Stimulated activated naive B cell treated with anti-CD40 and anti-IgM and Interleukin-4, amounts not matched to agents 10 μg/mL and 1 μg/mL and 100 μg/mL, for 72 hours (primary cell): ENCODE measurements around the gene KANSL1.

Source experiments
- ATAC-seq, 2 donors: fragments of 150-1000 bp; cut with Tn5 transposase; replicated peaks; 2 replicates each; pipeline ENCODE4 v1.10.0; 2021; ENCODE audit warnings: moderate library complexity in 1 of 2
- DNase-seq: peaks from one replicate; pipeline ENCODE4 v3.0.0; 2021
- H3K27ac Mint-ChIP-seq: one replicate; pipeline ENCODE4 v1.8.0; 2022; ENCODE audit warnings: mild to moderate bottlenecking, mixed read lengths
- H3K27me3 Mint-ChIP-seq, 2 donors: one replicate each; pipeline ENCODE4 v1.8.0; 2022; ENCODE audit warnings: mixed read lengths in 2 of 2
- H3K36me3 Mint-ChIP-seq, 2 donors: one replicate each; pipeline ENCODE4 v1.8.0; 2022; ENCODE audit warnings: mixed read lengths in 2 of 2, mild to moderate bottlenecking in 1 of 2
- H3K4me1 Mint-ChIP-seq, 2 donors: one replicate each; pipeline ENCODE4 v1.8.0; 2022; ENCODE audit warnings: mixed read lengths in 2 of 2, mild to moderate bottlenecking in 1 of 2
- H3K4me3 Mint-ChIP-seq, 2 donors: one replicate each; pipeline ENCODE4 v1.8.0; 2022; ENCODE audit warnings: mild to moderate bottlenecking in 2 of 2, mixed read lengths in 2 of 2, moderate library complexity in 1 of 2
- H3K9me3 Mint-ChIP-seq, 2 donors: one replicate each; pipeline ENCODE4 v1.8.0; 2022; ENCODE audit warnings: mixed read lengths in 2 of 2, mild to moderate bottlenecking in 1 of 2

The KANSL1 gene

DNA sequence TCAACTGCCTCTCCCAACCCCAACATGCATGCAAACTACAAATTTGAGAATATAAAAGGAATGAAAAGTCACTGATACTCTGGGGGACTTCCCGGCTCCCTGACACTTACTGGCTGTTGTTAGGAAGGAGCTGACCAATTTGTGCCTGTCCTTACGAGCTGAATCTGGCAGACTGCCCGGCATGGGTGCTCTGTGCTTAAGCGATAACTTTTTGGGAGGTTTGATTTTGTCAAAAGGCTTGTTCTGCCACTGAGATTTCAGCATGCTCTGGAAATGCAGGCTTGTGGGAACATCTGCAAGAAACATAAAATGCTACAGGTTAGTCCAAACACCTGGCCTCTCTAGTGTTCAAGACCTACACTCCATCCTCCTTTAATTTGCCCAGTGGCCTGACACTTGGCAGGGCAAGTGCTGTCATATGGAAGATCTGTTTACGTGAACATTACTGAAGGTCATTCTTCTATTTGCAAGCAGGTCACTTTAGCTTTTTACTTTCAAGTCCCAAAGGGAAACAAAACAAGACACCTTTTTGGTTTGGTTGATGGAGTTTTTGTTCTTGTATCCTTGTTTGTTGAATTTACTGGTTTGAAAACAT lies 153.5 kb downstream of the KANSL1 start:
- no peak for DNase-seq
- Mint-ChIP-seq H3K4me3 (no peak overlapping the region), H3K4me1 (peaks cover 22 to 24% of the 10 kb centered on the region in 2 donors), H3K9me3 (no peaks in the 10 kb centered on the region), H3K27ac (peak overlapping the region; percentile 20), H3K36me3 (peaks cover 34 to 64% of the 10 kb centered on the region in 2 donors), H3K27me3 (no peaks in the 10 kb centered on the region)
- no peak for ATAC-seq

DNA sequence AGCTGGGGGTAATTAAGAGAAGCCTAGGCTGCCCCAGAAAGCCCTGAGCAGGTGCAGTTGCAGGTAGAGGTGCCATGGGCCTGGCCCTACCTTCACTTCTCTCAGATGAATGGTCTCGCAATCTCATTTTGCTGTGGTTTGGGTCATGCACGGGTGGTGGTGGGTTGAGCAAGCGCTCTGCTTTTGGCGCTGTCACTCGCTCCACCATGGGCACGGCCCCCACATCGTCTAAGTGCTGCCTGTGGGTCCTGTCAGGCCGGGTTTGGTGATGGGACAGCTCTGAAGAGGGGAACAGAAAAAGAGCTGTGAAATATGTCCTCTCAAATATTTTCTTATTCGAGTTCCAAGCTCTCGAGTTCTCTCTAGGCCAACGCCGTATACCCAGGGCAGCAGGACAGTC lies 154.3 kb downstream of the KANSL1 start:
- peaks cover 16 to 24% of the 10 kb centered on the region in 2 donors for H3K4me1 Mint-ChIP-seq

DNA sequence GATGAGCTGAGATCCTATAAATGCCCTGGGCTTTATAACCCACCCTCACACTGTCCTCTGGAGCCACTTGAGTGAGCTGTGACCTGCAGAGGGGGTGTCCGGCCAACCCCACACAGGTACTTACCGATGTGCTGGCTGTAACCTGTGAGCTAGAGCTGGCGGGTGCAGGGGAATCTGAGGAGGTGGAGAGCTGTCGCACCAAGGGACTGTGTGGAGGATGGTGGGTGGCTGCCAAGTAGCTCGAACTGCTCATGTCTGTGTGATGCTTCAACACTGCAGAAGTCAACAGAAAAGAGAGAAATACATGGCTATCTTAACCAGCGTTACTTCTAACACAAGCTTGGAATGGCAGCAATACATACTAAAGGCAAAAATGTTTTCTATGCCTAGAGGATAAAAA lies 154.8 kb downstream of the KANSL1 start:
- no peaks in the 10 kb centered on the region for H3K9me3 Mint-ChIP-seq
- H3K4me3 Mint-ChIP-seq = no peak overlapping the region
- peaks cover 16 to 21% of the 10 kb centered on the region in 2 donors for H3K4me1 Mint-ChIP-seq
- ATAC-seq = no peak
- H3K27ac Mint-ChIP-seq = peak overlapping the region; percentile 87
- H3K27me3 Mint-ChIP-seq = no peaks in the 10 kb centered on the region
- DNase-seq = no peak
- H3K36me3 Mint-ChIP-seq = peaks cover 30 to 62% of the 10 kb centered on the region in 2 donors

More for the DNA sequence above, 154.3 kb downstream of the KANSL1 start:
- no peak for ATAC-seq
- DNase-seq = no peak
- peaks cover 33 to 64% of the 10 kb centered on the region in 2 donors for H3K36me3 Mint-ChIP-seq
- H3K27me3 Mint-ChIP-seq = no peaks in the 10 kb centered on the region
- peak overlapping the region; percentile 31 for H3K27ac Mint-ChIP-seq
- H3K9me3 Mint-ChIP-seq = no peaks in the 10 kb centered on the region
- H3K4me3 Mint-ChIP-seq = no peak overlapping the region

DNA sequence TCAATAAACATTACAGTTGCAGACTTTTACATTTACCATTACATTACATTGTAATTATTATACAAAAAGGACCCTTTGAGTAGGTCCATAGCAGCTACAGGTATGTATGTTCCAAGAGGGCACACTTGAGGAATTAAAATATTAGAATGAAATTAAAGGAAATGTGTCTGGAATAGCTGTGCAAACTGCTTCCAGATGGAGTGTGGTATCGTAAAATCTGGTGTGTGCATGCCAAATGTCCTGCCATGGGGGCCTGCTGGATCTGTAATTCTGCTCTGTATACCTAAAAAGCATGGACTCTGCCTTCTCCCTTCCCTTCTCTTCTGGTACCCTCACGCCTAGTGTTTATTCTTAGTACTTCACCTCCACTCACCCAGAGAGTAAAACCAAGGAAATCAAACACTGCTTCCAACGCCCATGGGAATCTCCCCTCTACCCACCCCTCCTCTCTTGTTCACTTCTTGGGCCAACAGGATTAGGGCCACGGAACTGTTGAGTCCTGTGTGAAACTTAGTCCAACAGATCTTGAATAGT lies 155.4 kb downstream of the KANSL1 start:
- no peaks in the 10 kb centered on the region for H3K27me3 Mint-ChIP-seq
- H3K36me3 Mint-ChIP-seq = peaks cover 35 to 67% of the 10 kb centered on the region in 2 donors
- H3K27ac Mint-ChIP-seq = peak overlapping the region; percentile 87
- H3K4me1 Mint-ChIP-seq = peaks cover 16 to 23% of the 10 kb centered on the region in 2 donors
- H3K9me3 Mint-ChIP-seq = no peaks in the 10 kb centered on the region
- no peak for DNase-seq
- ATAC-seq = no peak
- no peak overlapping the region for H3K4me3 Mint-ChIP-seq

DNA sequence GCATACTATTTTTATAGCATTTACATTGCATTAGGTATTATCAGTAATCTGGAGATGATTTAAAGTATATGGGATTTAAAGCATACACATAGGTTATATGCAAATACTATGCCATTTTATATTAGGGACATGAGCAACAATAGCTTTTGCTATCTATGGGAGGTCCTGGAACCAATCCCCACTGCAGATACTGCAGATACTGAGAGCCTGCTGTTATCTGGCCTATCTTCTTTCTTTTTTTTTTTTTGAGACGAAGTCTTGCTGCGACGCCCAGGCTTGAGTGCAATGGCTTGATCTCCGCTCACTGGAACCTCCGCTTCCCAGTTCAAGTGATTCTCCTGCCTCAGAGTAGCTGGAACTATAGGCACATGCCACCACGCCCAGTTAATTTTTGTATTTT lies 156.7 kb downstream of the KANSL1 start:
- Mint-ChIP-seq H3K9me3 (no peaks in the 10 kb centered on the region), H3K4me3 (peak overlapping the region in 1 of 2 donors; percentile 21), H3K27me3 (no peaks in the 10 kb centered on the region), H3K36me3 (peaks cover 38 to 73% of the 10 kb centered on the region in 2 donors), H3K4me1 (peaks cover 16 to 23% of the 10 kb centered on the region in 2 donors), H3K27ac (no peak overlapping the region)
- ATAC-seq (no peak), DNase-seq (no peak)

DNA sequence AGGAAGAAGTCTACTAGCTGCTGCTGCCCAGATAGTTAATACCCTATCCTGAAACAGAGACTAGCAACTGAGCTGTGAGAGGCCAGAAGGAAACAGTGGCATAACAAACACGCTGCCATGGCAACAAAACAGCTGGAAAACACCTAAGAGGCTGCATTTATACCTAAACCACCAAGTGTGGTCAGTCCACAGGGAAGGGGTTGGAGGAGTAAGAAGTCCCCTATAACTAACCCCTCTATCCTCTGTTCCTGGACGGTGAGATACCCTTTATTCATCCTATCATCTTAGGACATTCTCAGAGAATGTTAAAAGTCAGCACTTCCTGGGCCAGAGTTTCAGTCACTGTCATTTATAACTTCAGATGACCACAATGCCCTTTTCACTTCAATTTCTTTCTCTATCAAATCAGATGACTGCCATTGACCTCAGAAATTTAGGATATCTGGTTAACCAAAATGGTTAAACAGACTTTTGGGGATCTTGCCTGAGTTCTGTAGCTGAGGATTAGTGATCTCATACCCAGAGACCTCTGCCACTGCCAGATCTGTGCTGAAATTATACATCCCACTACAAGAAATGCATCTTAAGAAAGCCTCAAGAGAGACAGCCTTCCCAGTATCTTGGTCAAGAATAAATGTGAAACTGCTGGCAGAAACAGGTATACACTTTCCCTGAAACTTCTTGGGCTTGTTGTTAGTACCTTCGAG lies 158.0 kb downstream of the KANSL1 start:
- Mint-ChIP-seq H3K9me3 (no peaks in the 10 kb centered on the region), H3K4me1 (peaks cover 17 to 29% of the 10 kb centered on the region in 2 donors), H3K36me3 (peaks cover 41 to 75% of the 10 kb centered on the region in 2 donors), H3K27me3 (no peaks in the 10 kb centered on the region), H3K4me3 (no peak overlapping the region), H3K27ac (peak overlapping the region; percentile 93)
- ATAC-seq (peak; percentile 89), DNase-seq (peak; percentile 62)

DNA sequence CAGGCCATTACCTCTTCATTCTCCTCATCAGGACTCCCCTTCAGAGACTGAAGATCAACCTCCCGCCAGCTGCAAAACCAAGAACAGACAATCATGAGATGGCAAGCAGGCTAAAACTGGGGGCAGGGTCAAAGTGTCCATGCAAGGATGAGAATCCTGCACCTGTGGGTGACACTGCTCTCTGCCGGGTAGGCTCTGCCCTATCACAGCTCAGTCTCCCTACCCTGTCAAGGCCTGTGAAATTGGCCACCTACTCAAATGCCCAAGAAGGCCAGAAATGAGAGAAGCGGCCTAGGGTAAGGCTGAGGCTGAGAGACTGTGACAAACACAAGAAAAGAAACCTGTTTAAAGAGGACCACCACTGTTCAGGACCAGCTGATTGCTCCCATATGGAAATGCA lies 159.8 kb downstream of the KANSL1 start:
- Mint-ChIP-seq H3K9me3 (no peaks in the 10 kb centered on the region), H3K27me3 (no peaks in the 10 kb centered on the region), H3K4me3 (no peak overlapping the region), H3K27ac (peak overlapping the region; percentile 42), H3K4me1 (peaks cover 29 to 37% of the 10 kb centered on the region in 2 donors), H3K36me3 (peaks cover 46 to 71% of the 10 kb centered on the region in 2 donors)
- DNase-seq (no peak), ATAC-seq (no peak)

DNA sequence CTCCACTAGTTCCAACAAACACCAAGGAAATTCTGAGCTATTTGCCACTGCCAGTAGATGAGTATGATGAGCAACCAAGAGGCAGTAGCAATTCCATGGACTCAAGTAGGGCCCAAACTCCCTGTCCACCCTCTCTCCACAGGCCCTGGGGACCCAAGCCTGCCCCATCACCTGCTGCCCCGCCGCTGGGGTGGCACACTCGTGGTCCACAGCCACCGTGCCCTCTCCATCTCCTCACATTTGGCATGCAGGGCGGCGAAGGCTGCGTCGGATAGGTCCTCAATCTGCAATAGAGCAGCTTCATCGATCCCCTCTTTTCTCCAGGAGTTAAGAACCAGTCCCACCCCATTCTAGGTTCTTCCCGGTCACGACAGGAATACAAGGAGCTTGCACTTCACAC lies 160.3 kb downstream of the KANSL1 start:
- Mint-ChIP-seq H3K4me3 (no peak overlapping the region), H3K9me3 (no peaks in the 10 kb centered on the region), H3K27me3 (no peaks in the 10 kb centered on the region), H3K4me1 (peaks cover 32 to 33% of the 10 kb centered on the region in 2 donors), H3K36me3 (peaks cover 41 to 69% of the 10 kb centered on the region in 2 donors), H3K27ac (peak overlapping the region; percentile 42)
- DNase-seq (no peak), ATAC-seq (no peak)

DNA sequence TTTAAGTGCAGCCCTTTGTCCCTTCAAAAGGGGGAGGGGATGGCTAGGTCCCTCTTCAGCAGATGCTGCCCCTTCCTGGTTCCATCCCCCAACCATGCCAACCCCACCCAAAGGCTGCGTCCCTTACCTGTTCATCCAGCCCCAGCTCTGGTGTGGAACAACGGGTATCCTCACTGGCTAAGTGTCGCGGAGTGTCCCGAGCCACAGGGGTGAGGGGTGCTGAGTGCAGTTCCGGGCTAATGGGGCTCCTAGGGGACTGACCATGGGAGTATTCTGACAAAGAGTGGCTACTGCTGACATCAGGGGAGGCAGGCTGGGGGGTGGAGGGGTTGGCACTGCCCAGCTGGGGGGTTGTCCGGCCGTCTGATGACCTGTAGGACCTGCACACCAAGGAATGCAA lies 161.3 kb downstream of the KANSL1 start:
- H3K27ac Mint-ChIP-seq = peak overlapping the region; percentile 91
- no peak for DNase-seq
- H3K4me3 Mint-ChIP-seq = no peak overlapping the region
- peaks cover 39 to 71% of the 10 kb centered on the region in 2 donors for H3K36me3 Mint-ChIP-seq
- no peaks in the 10 kb centered on the region for H3K9me3 Mint-ChIP-seq
- ATAC-seq = no peak
- H3K27me3 Mint-ChIP-seq = no peaks in the 10 kb centered on the region
- H3K4me1 Mint-ChIP-seq = peaks cover 40 to 42% of the 10 kb centered on the region in 2 donors

DNA sequence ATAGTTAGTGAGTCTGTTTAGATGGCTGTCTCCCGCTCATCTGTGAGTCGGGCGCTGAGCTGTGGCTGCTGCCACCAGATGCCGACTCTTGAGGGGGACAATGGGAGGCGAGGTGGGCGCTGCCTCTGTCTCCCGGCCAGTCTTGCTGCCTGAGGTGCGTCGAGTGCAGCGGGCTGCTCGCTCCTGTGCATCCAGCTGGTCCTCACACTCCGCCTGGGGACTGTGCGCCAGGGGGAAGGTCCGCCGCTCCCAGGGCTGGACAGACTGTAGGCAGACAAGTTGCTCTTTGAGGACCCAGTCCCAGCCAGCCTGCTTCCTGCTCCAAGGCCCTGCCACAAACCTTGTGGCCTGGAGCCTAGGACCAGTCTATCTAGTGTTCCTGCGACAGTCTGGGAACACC lies 161.8 kb downstream of the KANSL1 start:
- H3K4me3 Mint-ChIP-seq = no peak overlapping the region
- DNase-seq (no peak), ATAC-seq (no peak)
- H3K9me3 Mint-ChIP-seq = no peaks in the 10 kb centered on the region
- H3K27me3 Mint-ChIP-seq = no peaks in the 10 kb centered on the region
- H3K36me3 Mint-ChIP-seq = peaks cover 37 to 68% of the 10 kb centered on the region in 2 donors
- peaks cover 44 to 47% of the 10 kb centered on the region in 2 donors for H3K4me1 Mint-ChIP-seq
- peak overlapping the region; percentile 91 for H3K27ac Mint-ChIP-seq

DNA sequence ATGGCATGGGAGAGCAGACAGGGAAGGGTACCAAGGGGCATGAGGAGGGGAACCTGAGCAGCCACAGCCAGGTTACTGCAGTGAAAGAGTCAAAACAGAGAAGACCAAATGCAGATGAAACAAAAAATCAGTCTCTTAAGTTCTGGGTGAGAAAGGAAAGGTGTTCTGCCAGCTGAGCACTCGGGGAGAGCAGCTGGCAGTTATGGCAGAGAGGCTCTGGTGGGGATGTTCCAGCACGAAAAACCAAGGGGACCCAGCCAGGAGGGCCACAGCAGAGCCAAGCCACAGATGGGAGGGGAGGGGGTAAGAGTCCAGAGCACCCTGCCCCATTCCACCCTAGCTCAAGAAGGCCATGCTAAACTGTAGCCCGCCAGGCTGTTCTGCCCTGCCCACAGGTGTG lies 162.5 kb downstream of the KANSL1 start:
- H3K27ac Mint-ChIP-seq = peak overlapping the region; percentile 59
- H3K27me3 Mint-ChIP-seq = no peaks in the 10 kb centered on the region
- peaks cover 50 to 51% of the 10 kb centered on the region in 2 donors for H3K4me1 Mint-ChIP-seq
- DNase-seq (no peak), ATAC-seq (no peak)
- no peak overlapping the region for H3K4me3 Mint-ChIP-seq
- H3K9me3 Mint-ChIP-seq = no peaks in the 10 kb centered on the region
- peaks cover 42 to 72% of the 10 kb centered on the region in 2 donors for H3K36me3 Mint-ChIP-seq

DNA sequence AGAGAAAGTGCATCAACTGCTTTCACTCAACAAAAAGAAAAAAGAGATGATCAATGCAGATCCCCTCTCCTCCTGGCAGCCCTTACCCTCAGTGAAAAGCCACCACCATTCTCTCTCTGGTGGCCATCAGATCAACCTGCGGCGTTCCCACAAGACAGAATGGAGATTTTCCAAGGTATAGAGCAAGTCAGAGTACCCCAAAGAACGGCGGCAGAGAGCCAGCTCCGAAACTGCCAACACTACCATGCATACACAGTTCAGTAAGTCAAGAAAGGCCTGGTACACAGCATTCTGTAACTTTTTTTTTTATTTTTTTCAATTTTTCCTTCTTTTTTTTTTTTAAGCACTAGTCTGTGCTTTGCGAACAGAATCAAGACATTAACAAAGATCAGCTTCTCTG lies 163.6 kb downstream of the KANSL1 start:
- H3K4me1 Mint-ChIP-seq = peaks cover 45% of the 10 kb centered on the region in 2 donors
- no peaks in the 10 kb centered on the region for H3K9me3 Mint-ChIP-seq
- peaks cover 46 to 78% of the 10 kb centered on the region in 2 donors for H3K36me3 Mint-ChIP-seq
- ATAC-seq (no peak), DNase-seq (no peak)
- H3K27ac Mint-ChIP-seq = peak overlapping the region; percentile 52
- no peaks in the 10 kb centered on the region for H3K27me3 Mint-ChIP-seq
- H3K4me3 Mint-ChIP-seq = no peak overlapping the region

DNA sequence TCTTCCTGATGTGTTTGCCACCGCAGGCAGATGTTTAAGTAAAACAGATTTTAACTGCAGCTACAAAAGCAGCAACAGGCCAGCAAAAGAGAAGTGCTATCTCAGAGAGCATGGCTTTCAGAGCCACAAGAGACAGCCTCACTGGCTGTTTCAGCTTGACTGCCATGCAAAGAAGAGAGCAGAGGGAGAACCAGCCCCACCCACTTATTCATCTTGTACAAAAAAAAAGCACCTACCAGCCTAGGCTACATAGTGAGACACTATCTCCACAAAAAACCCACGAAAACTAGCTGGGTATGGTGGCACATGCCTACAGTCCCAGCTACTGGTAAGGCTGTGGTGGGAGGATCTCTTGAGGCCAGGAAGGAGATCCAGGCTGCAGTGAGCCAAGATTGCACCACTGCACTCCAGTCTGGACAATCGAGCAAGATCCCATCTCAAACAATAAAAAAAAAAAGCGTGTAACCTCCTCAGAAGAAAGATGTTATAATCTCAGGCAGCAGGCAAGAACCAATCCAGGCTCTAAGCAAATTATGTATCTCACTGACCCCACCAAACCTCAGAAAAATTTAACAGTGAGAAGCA lies 164.2 kb downstream of the KANSL1 start:
- Mint-ChIP-seq H3K4me3 (no peak overlapping the region), H3K27me3 (no peaks in the 10 kb centered on the region), H3K36me3 (peaks cover 47 to 74% of the 10 kb centered on the region in 2 donors), H3K4me1 (peaks cover 43 to 44% of the 10 kb centered on the region in 2 donors), H3K9me3 (no peaks in the 10 kb centered on the region), H3K27ac (peak overlapping the region; percentile 90)
- ATAC-seq = peak; percentile 73 to 79
- peak; percentile 21 for DNase-seq

DNA sequence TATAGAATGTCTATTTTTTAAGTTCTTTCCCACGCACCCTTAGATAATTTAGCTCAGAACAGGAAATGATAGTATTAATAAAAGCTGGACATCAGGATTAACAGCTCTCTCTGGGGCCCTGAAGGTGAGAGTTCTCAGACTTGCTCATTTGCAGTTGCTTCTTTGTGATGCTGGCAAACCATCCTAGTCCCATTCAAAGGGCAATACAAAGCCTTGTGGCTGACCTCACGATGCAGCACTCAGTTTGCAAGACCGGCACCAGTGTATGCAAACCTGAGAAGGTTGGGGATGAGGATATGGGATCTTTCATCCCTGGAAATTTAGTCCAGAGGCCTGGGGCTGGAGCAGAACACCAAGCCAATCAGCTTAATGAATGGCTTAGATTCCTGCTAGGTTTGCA lies 164.9 kb downstream of the KANSL1 start:
- DNase-seq (no peak), ATAC-seq (no peak)
- H3K4me3 Mint-ChIP-seq = no peak overlapping the region
- H3K4me1 Mint-ChIP-seq = peaks cover 44 to 45% of the 10 kb centered on the region in 2 donors
- no peaks in the 10 kb centered on the region for H3K9me3 Mint-ChIP-seq
- peaks cover 48 to 74% of the 10 kb centered on the region in 2 donors for H3K36me3 Mint-ChIP-seq
- peak overlapping the region; percentile 31 for H3K27ac Mint-ChIP-seq
- no peaks in the 10 kb centered on the region for H3K27me3 Mint-ChIP-seq
